GM12875 (cell line): ENCODE measurements around the gene ADAMTS12.

Experiments
- H3K4me3 ChIP-seq: one replicate; pipeline ENCODE4 v1.5.1; 2011; ENCODE audit warnings: low read depth, low read length, control low read depth
- TF ChIP-seq, protein P1 (sequence below): IDR thresholded peaks from 2 replicates; pipeline ENCODE4 v1.5.1; 2011; ENCODE audit warnings: low read depth, mild to moderate bottlenecking, control low read depth, inconsistent platforms, low read length, moderate library complexity, borderline replicate concordance; ENCODE audit not compliant: insufficient read depth

The ADAMTS12 gene

GRCh38 chr5:33487236-33487635 is 404.6 kb downstream of the ADAMTS12 start:
- H3K4me3 ChIP-seq, result no peak overlapping the region
- TF ChIP-seq, protein P1, sequence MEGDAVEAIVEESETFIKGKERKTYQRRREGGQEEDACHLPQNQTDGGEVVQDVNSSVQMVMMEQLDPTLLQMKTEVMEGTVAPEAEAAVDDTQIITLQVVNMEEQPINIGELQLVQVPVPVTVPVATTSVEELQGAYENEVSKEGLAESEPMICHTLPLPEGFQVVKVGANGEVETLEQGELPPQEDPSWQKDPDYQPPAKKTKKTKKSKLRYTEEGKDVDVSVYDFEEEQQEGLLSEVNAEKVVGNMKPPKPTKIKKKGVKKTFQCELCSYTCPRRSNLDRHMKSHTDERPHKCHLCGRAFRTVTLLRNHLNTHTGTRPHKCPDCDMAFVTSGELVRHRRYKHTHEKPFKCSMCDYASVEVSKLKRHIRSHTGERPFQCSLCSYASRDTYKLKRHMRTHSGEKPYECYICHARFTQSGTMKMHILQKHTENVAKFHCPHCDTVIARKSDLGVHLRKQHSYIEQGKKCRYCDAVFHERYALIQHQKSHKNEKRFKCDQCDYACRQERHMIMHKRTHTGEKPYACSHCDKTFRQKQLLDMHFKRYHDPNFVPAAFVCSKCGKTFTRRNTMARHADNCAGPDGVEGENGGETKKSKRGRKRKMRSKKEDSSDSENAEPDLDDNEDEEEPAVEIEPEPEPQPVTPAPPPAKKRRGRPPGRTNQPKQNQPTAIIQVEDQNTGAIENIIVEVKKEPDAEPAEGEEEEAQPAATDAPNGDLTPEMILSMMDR, result no peak

- TF ChIP-seq, protein P1, result no peak
These were observed 409.5 kb downstream of the ADAMTS12 start for GRCh38 chr5:33482335-33482734.

GRCh38 chr5:33480876-33481275 is 410.9 kb downstream of the ADAMTS12 start:
- TF ChIP-seq, protein P1, result no peak
- no peak overlapping the region for H3K4me3 ChIP-seq

More at GRCh38 chr5:33482335-33482734, 409.5 kb downstream of the ADAMTS12 start:
- no peak overlapping the region for H3K4me3 ChIP-seq

DNA sequence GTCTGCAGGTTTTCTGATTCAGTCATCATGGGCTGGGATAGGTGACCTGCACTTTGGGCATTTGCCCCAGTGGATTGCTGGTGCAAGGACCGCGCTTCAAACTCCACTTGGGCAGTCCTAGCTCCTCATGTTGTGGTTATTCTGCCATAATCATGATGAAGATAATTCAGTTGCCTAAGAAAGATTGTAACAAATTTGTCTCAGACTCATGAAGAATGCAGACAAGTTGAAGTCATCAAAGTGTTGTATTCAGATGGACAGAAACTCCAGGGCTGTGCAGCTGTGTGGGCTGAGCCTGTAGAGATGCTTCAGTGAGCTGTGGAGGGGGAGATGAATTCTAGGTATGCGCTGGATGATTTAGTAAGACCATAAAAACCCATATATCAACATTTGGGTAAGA is 412.5 kb downstream of the ADAMTS12 start:
- TF ChIP-seq, protein P1, result no peak

GRCh38 chr5:33477816-33478215 is 414.0 kb downstream of the ADAMTS12 start:
- no peak overlapping the region for H3K4me3 ChIP-seq
- TF ChIP-seq, protein P1, result no peak

More for the DNA sequence above, 412.5 kb downstream of the ADAMTS12 start:
- H3K4me3 ChIP-seq, result no peak overlapping the region

DNA sequence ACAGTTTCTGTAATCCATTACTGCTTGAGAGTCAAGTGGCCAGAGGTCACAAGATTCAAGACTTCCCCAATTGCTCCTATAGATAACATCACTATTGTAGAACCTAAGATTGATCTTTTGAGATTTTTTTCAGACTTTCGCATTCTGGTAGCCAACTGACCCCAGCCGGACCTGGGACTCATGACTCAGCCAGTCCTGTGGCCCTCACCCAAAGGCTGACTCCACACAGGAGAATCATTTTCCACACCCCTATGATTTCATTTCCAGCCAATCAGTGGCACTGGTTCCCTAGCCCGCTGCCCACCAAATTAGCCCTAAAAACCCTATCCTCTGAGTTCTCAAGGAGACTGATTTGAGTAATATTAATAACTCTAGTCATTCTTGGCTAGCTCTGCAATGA is 414.8 kb downstream of the ADAMTS12 start:
- TF ChIP-seq, protein P1, result no peak
- H3K4me3 ChIP-seq, result no peak overlapping the region

- no peak overlapping the region for H3K4me3 ChIP-seq
- TF ChIP-seq, protein P1, result no peak
These were observed 416.1 kb downstream of the ADAMTS12 start for GRCh38 chr5:33475706-33476105.
